ENCODE results near the gene MVB12A. TPM values are rescaled to one million over a fixed set of nuclear protein-coding genes. Genes with fewer than 3 reads are reported as not detected.

Gene MVB12A
- total and polyA plus RNA-seq, 4 donors = 28.5 to 68.6 (median 49.3) TPM

- H3K4me3 ChIP-seq (ENCODE audit: low read length in 2 of 2) = no peak overlapping the region
- H3K27ac ChIP-seq (ENCODE audit: low read depth in 1 of 2, low read length in 2 of 2) = no peak overlapping the region
- DNase-seq (no peak), ATAC-seq (ENCODE audit: low FRiP score) (no peak)
- intact Hi-C loops (cut with DNase I) = loop anchor here in 1 of 2 donors (5.0 kb wide), 2 partner anchors 69 to 129 kb away; partner anchors contain the start of gene GTPBP3
- no peaks in the 10 kb centered on the region for H3K9me3 ChIP-seq (ENCODE audit: control insufficient read depth, low read length)
- WGBS, 2 donors = 38 to 46% methylated on average over 6 of the region's 6 CpGs
- H3K4me1 ChIP-seq (ENCODE audit: control insufficient read depth in 1 of 2, insufficient read depth in 2 of 2, low read length in 2 of 2) = no peaks in the 10 kb centered on the region
- H3K27me3 ChIP-seq (ENCODE audit: control insufficient read depth in 1 of 2, insufficient read depth in 2 of 2, low read length in 1 of 2) = no peaks in the 10 kb centered on the region
- no peaks in the 10 kb centered on the region for H3K36me3 ChIP-seq (ENCODE audit: control insufficient read depth in 1 of 2, insufficient read depth in 2 of 2, low read length in 1 of 2)
These were observed 46.6 kb downstream of the MVB12A start for GRCh38 chr19:17466487-17466850.

GRCh38 chr19:17467471-17468301 is 47.8 kb downstream of the MVB12A start:
- H3K27ac ChIP-seq (ENCODE audit: low read depth in 1 of 2, low read length in 2 of 2) = no peak overlapping the region

GRCh38 chr19:17468302-17469091 is 48.6 kb downstream of the MVB12A start:
- H3K9me3 ChIP-seq (ENCODE audit: control insufficient read depth, low read length) = no peaks in the 10 kb centered on the region
- H3K36me3 ChIP-seq (ENCODE audit: control insufficient read depth in 1 of 2, insufficient read depth in 2 of 2, low read length in 1 of 2) = no peaks in the 10 kb centered on the region
- DNase-seq (peak in 1 of 2 donors; percentile 67), ATAC-seq (ENCODE audit: low FRiP score) (no peak)
- 37 to 38% methylated on average over 25 of the region's 25 CpGs for WGBS, 2 donors
- intact Hi-C loops (cut with DNase I) = loop anchor here in 1 of 2 donors (5.0 kb wide), 2 partner anchors 71 to 131 kb away; partner anchors contain the start of gene GTPBP3
- no peaks in the 10 kb centered on the region for H3K4me1 ChIP-seq (ENCODE audit: control insufficient read depth in 1 of 2, insufficient read depth in 2 of 2, low read length in 2 of 2)
- H3K27me3 ChIP-seq (ENCODE audit: control insufficient read depth in 1 of 2, insufficient read depth in 2 of 2, low read length in 1 of 2) = no peaks in the 10 kb centered on the region
- no peak overlapping the region for H3K4me3 ChIP-seq (ENCODE audit: low read length in 2 of 2)
- no peak overlapping the region for H3K27ac ChIP-seq (ENCODE audit: low read depth in 1 of 2, low read length in 2 of 2)

More at GRCh38 chr19:17467471-17468301, 47.8 kb downstream of the MVB12A start:
- Histone ChIP-seq H3K4me1 (ENCODE audit: control insufficient read depth in 1 of 2, insufficient read depth in 2 of 2, low read length in 2 of 2) (no peaks in the 10 kb centered on the region), H3K9me3 (ENCODE audit: control insufficient read depth, low read length) (no peaks in the 10 kb centered on the region), H3K4me3 (ENCODE audit: low read length in 2 of 2) (no peak overlapping the region), H3K27me3 (ENCODE audit: control insufficient read depth in 1 of 2, insufficient read depth in 2 of 2, low read length in 1 of 2) (no peaks in the 10 kb centered on the region), H3K36me3 (ENCODE audit: control insufficient read depth in 1 of 2, insufficient read depth in 2 of 2, low read length in 1 of 2) (no peaks in the 10 kb centered on the region)
- WGBS, 2 donors = 80 to 84% methylated on average over 12 of the region's 12 CpGs
- intact Hi-C loops (cut with DNase I) = loop anchor here in 1 of 2 donors (5.0 kb wide), 2 partner anchors 70 to 130 kb away; partner anchors contain the start of gene GTPBP3
- no peak for ATAC-seq (ENCODE audit: low FRiP score)
- no peak for DNase-seq

- H3K36me3 ChIP-seq (ENCODE audit: control insufficient read depth in 1 of 2, insufficient read depth in 2 of 2, low read length in 1 of 2) = no peaks in the 10 kb centered on the region
- H3K4me1 ChIP-seq (ENCODE audit: control insufficient read depth in 1 of 2, insufficient read depth in 2 of 2, low read length in 2 of 2) = no peaks in the 10 kb centered on the region
- no peaks in the 10 kb centered on the region for H3K27me3 ChIP-seq (ENCODE audit: control insufficient read depth in 1 of 2, insufficient read depth in 2 of 2, low read length in 1 of 2)
- peak overlapping the region; percentile 11 to 30 for H3K4me3 ChIP-seq (ENCODE audit: low read length in 2 of 2)
- H3K9me3 ChIP-seq (ENCODE audit: control insufficient read depth, low read length) = no peaks in the 10 kb centered on the region
- DNase-seq = no peak
- intact Hi-C loops (cut with DNase I) = loop anchor here in 1 of 2 donors (5.0 kb wide), 2 partner anchors 72 to 132 kb away; partner anchors contain the start of gene GTPBP3
- ATAC-seq (ENCODE audit: low FRiP score) = no peak
- WGBS, 2 donors = 0 to 1% methylated on average over 18 to 19 of the region's 19 CpGs
- peak overlapping the region in 1 of 2 donors; percentile 55 for H3K27ac ChIP-seq (ENCODE audit: low read depth in 1 of 2, low read length in 2 of 2)
These were observed 49.2 kb downstream of the MVB12A start for GRCh38 chr19:17469092-17469480.

- Histone ChIP-seq H3K9me3 (ENCODE audit: control insufficient read depth, low read length) (no peaks in the 10 kb centered on the region), H3K4me3 (ENCODE audit: low read length in 2 of 2) (peak overlapping the region; percentile 30 to 40), H3K27ac (ENCODE audit: low read depth in 1 of 2, low read length in 2 of 2) (peak overlapping the region in 1 of 2 donors; percentile 73), H3K36me3 (ENCODE audit: control insufficient read depth in 1 of 2, insufficient read depth in 2 of 2, low read length in 1 of 2) (no peaks in the 10 kb centered on the region), H3K4me1 (ENCODE audit: control insufficient read depth in 1 of 2, insufficient read depth in 2 of 2, low read length in 2 of 2) (no peaks in the 10 kb centered on the region), H3K27me3 (ENCODE audit: control insufficient read depth in 1 of 2, insufficient read depth in 2 of 2, low read length in 1 of 2) (no peaks in the 10 kb centered on the region)
- DNase-seq = peak; percentile 98 to 99
- peak; percentile 92 for ATAC-seq (ENCODE audit: low FRiP score)
- intact Hi-C loops (cut with DNase I) = loop anchor here (5.0 to 10.0 kb wide), 4 partner anchors 43 to 385 kb away; partner anchors contain the start of genes GTPBP3 (in 1 of the 2), PGLS (in 1 of the 2) and RPL18A (in 1 of the 2)
- WGBS, 2 donors = 1% methylated on average over 30 to 31 of the region's 31 CpGs
These were observed 49.7 kb downstream of the MVB12A start for GRCh38 chr19:17469481-17470067.

- no peaks in the 10 kb centered on the region for H3K9me3 ChIP-seq (ENCODE audit: control insufficient read depth, low read length)
- no peaks in the 10 kb centered on the region for H3K36me3 ChIP-seq (ENCODE audit: control insufficient read depth in 1 of 2, insufficient read depth in 2 of 2, low read length in 1 of 2)
- peak; percentile 96 for ATAC-seq (ENCODE audit: low FRiP score)
- WGBS, 2 donors = 1% methylated on average over 51 to 67 of the region's 67 CpGs
- H3K4me3 ChIP-seq (ENCODE audit: low read length in 2 of 2) = peak within 1 kb of the TSS; percentile 56 to 62
- intact Hi-C loops (cut with DNase I) = loop anchor here (5.0 to 10.0 kb wide), 2 partner anchors 42 to 385 kb away; partner anchors contain the start of genes PGLS (in 1 of the 2) and RPL18A (in 1 of the 2)
- H3K4me1 ChIP-seq (ENCODE audit: control insufficient read depth in 1 of 2, insufficient read depth in 2 of 2, low read length in 2 of 2) = no peaks in the 10 kb centered on the region
- H3K27me3 ChIP-seq (ENCODE audit: control insufficient read depth in 1 of 2, insufficient read depth in 2 of 2, low read length in 1 of 2) = no peaks in the 10 kb centered on the region
- H3K27ac ChIP-seq (ENCODE audit: low read depth in 1 of 2, low read length in 2 of 2) = peak within 1 kb of the TSS in 1 of 2 donors; percentile 73
- peak; percentile 100 for DNase-seq
These were observed 50.4 kb downstream of the MVB12A start, which contains the start of gene SLC27A1 for GRCh38 chr19:17470068-17470841. Gene SLC27A1 (plus strand): TSS chr19:17470524. CDS start chr19:17470541, 17 bp downstream.

- Histone ChIP-seq H3K9me3 (ENCODE audit: control insufficient read depth, low read length) (no peaks in the 10 kb centered on the region), H3K4me1 (ENCODE audit: control insufficient read depth in 1 of 2, insufficient read depth in 2 of 2, low read length in 2 of 2) (no peaks in the 10 kb centered on the region), H3K27ac (ENCODE audit: low read depth in 1 of 2, low read length in 2 of 2) (no peak overlapping the region), H3K36me3 (ENCODE audit: control insufficient read depth in 1 of 2, insufficient read depth in 2 of 2, low read length in 1 of 2) (no peaks in the 10 kb centered on the region), H3K4me3 (ENCODE audit: low read length in 2 of 2) (no peak overlapping the region), H3K27me3 (ENCODE audit: control insufficient read depth in 1 of 2, insufficient read depth in 2 of 2, low read length in 1 of 2) (no peaks in the 10 kb centered on the region)
- WGBS, 2 donors = 45 to 53% methylated on average over 11 to 12 of the region's 12 CpGs
- intact Hi-C loops (cut with DNase I) = loop anchor here (5.0 to 10.0 kb wide), 2 partner anchors 41 to 383 kb away; partner anchors contain the start of genes PGLS (in 1 of the 2) and RPL18A (in 1 of the 2)
- ATAC-seq (ENCODE audit: low FRiP score) = no peak
- DNase-seq = no peak
These were observed 51.7 kb downstream of the MVB12A start for GRCh38 chr19:17471410-17472125.

All from aorta (tissue), 5 donors.